H1 (cell line): ENCODE results near the gene ERLIN1. TPM values are rescaled to one million over a fixed set of nuclear protein-coding genes. Genes with fewer than 3 reads are reported as not detected.

Experiments used
- CTCF ChIA-PET: fragments of 300-600 bp; sonication (Branson Sonifier 250); formaldehyde crosslinking; loops from one replicate; lab custom pipeline; 2021; ENCODE audit not compliant: partially characterized antibody; lab: Charles Lee
- POLR2A ChIA-PET: fragments of 300-600 bp; sonication (Branson Sonifier 250); formaldehyde crosslinking; loops from one replicate; lab custom pipeline; 2021; ENCODE audit warnings: inconsistent platforms; ENCODE audit not compliant: partially characterized antibody; lab: Charles Lee
- DNase-seq, 2 experiments: peaks; one replicate each; pipeline versions ENCODE4 v3.0.0 to v3.0.0-alpha.2; 2010 to 2022; ENCODE audit warnings: low spot score in 2 of 2, low read depth in 1 of 2, mixed read lengths in 1 of 2
- FAIRE-seq: peaks from 2 replicates; lab custom pipeline; 2011; peaks lifted over from hg19 to GRCh38; lab: Jason Lieb, UNC
- H2AFZ ChIP-seq: 2 replicates; pipeline ENCODE4 v1.8.1; 2012; ENCODE audit warnings: low read length, inconsistent platforms
- H2AK5ac ChIP-seq: 2 replicates; pipeline ENCODE4 v1.6.1; 2013; ENCODE audit warnings: low read depth, low read length
- H2BK120ac ChIP-seq: replicated peaks from 2 replicates; pipeline ENCODE3; 2013; ENCODE audit warnings: low read depth, low read length, inconsistent platforms
- H2BK12ac ChIP-seq: 2 replicates; pipeline ENCODE4 v1.6.1; 2013; ENCODE audit warnings: low read depth, low read length
- H2BK15ac ChIP-seq: 2 replicates; pipeline ENCODE4 v1.6.1; 2013; ENCODE audit warnings: low read length
- H2BK20ac ChIP-seq: 2 replicates; pipeline ENCODE4 v1.6.1; 2013; ENCODE audit warnings: low read length
- H2BK5ac ChIP-seq: 2 replicates; pipeline ENCODE4 v1.6.1; 2013; ENCODE audit warnings: low read depth, low read length
- H3K14ac ChIP-seq: 2 replicates; pipeline ENCODE4 v1.6.1; 2013; ENCODE audit warnings: inconsistent platforms; ENCODE audit not compliant: insufficient read length
- H3K18ac ChIP-seq: 2 replicates; pipeline ENCODE4 v1.6.1; 2013; ENCODE audit warnings: low read length; ENCODE audit errors: extremely low read depth
- H3K23ac ChIP-seq: 2 replicates; pipeline ENCODE4 v1.6.1; 2013; ENCODE audit warnings: inconsistent platforms; ENCODE audit not compliant: insufficient read length
- H3K23me2 ChIP-seq: 2 replicates; pipeline ENCODE4 v1.6.1; 2013; ENCODE audit warnings: low read depth, low read length
- H3K27ac ChIP-seq: 2 replicates; pipeline ENCODE4 v1.6.1; 2011; ENCODE audit warnings: low read depth, low read length, inconsistent platforms
- H3K27me3 ChIP-seq, 4 experiments: replicated peaks in 1 of 4; 1 replicate in 1 of 4; 2 replicates in 3 of 4; pipeline versions ENCODE4 v1.6.1 to v1.8.1; 2011 to 2013; ENCODE audit warnings: low read length in 3 of 4, mild to moderate bottlenecking in 3 of 4, inconsistent platforms in 2 of 4, mixed read lengths in 2 of 4, moderate library complexity in 1 of 4; ENCODE audit not compliant: control insufficient read depth in 3 of 4, insufficient read depth in 3 of 4; ENCODE audit errors: extremely low read depth in 1 of 4
- H3K36me3 ChIP-seq, 4 experiments: 2 replicates each; pipeline versions ENCODE4 v1.6.1 to v1.8.1; 2011 to 2013; ENCODE audit warnings: mild to moderate bottlenecking in 4 of 4, low read length in 3 of 4, moderate library complexity in 2 of 4, control low read depth in 1 of 4, inconsistent platforms in 1 of 4; ENCODE audit not compliant: insufficient read depth in 4 of 4, control insufficient read depth in 2 of 4
- H3K4ac ChIP-seq: replicated peaks from 2 replicates; pipeline ENCODE3; 2013; ENCODE audit warnings: low read length, low read depth, mixed read lengths, inconsistent platforms; ENCODE audit not compliant: insufficient read length
- H3K4me1 ChIP-seq, 4 experiments: replicated peaks in 1 of 4; 1 replicate in 1 of 4; 2 replicates in 3 of 4; pipeline versions ENCODE4 v1.6.1 to v1.8.1; 2011 to 2013; ENCODE audit warnings: low read length in 3 of 4, inconsistent platforms in 2 of 4, mixed read lengths in 1 of 4; ENCODE audit not compliant: insufficient read depth in 4 of 4, control insufficient read depth in 3 of 4
- H3K4me2 ChIP-seq, 2 experiments: 2 replicates each; pipeline versions ENCODE4 v1.6.1 to v1.8.1; 2011 to 2013; ENCODE audit warnings: low read depth in 2 of 2, low read length in 2 of 2, control low read depth in 1 of 2, inconsistent platforms in 1 of 2, mild to moderate bottlenecking in 1 of 2; ENCODE audit not compliant: insufficient read depth in 1 of 2
- H3K4me3 ChIP-seq, 4 experiments: fragments of 200-600, 300-600 bp in 1 of 4; sonication (generic), shearing (Covaris generic), sonication (Bioruptor Twin) in 1 of 4; 2 replicates each; pipeline versions ENCODE4 v1.5.1 to v1.8.1; 2011 to 2016; ENCODE audit warnings: low read length in 4 of 4, low read depth in 3 of 4, control low read depth in 2 of 4, inconsistent platforms in 2 of 4, mild to moderate bottlenecking in 2 of 4, mixed read lengths in 1 of 4, moderate library complexity in 1 of 4; ENCODE audit not compliant: insufficient read depth in 2 of 4; ENCODE audit errors: extremely low read depth in 1 of 4
- H3K56ac ChIP-seq: replicated peaks from 2 replicates; pipeline ENCODE3; 2013; ENCODE audit warnings: low read depth, mild to moderate bottlenecking, mixed read lengths, low read length, inconsistent platforms; ENCODE audit not compliant: insufficient read length
- H3K79me1 ChIP-seq: 2 replicates; pipeline ENCODE4 v1.6.1; 2013; ENCODE audit warnings: low read depth, low read length, control low read depth
- H3K79me2 ChIP-seq, 2 experiments: 2 replicates each; pipeline versions ENCODE4 v1.6.1 to v1.8.1; 2012 to 2013; ENCODE audit warnings: low read length in 2 of 2, mild to moderate bottlenecking in 2 of 2, inconsistent platforms in 1 of 2; ENCODE audit not compliant: insufficient read depth in 2 of 2, control insufficient read depth in 1 of 2
- H3K9ac ChIP-seq, 4 experiments: replicated peaks in 1 of 4; 1 replicate in 1 of 4; 2 replicates in 3 of 4; pipeline versions ENCODE4 v1.6.1 to v1.8.1; 2011 to 2013; ENCODE audit warnings: low read depth in 3 of 4, low read length in 3 of 4, control low read depth in 2 of 4, mild to moderate bottlenecking in 2 of 4, moderate library complexity in 2 of 4, inconsistent platforms in 1 of 4; ENCODE audit errors: extremely low read depth in 1 of 4
- H3K9me3 ChIP-seq, 2 experiments: 2 replicates each; pipeline versions ENCODE4 v1.6.1 to v1.8.1; 2012 to 2013; ENCODE audit warnings: mild to moderate bottlenecking in 2 of 2, moderate library complexity in 2 of 2, control low read depth in 1 of 2, inconsistent platforms in 1 of 2, low read depth in 1 of 2, low read length in 1 of 2, mixed read lengths in 1 of 2; ENCODE audit not compliant: insufficient read depth in 2 of 2
- H4K20me1 ChIP-seq, 2 experiments: replicated peaks in 1 of 2; 2 replicates each; pipeline versions ENCODE3 to v1.8.1; 2011 to 2013; ENCODE audit warnings: inconsistent platforms in 2 of 2, low read length in 2 of 2, mild to moderate bottlenecking in 1 of 2; ENCODE audit not compliant: insufficient read depth in 2 of 2, control insufficient read depth in 1 of 2
- H4K5ac ChIP-seq: 2 replicates; pipeline ENCODE4 v1.6.1; 2013; ENCODE audit warnings: low read length, low read depth, mixed read lengths, inconsistent platforms; ENCODE audit not compliant: insufficient read length
- H4K8ac ChIP-seq: 2 replicates; pipeline ENCODE4 v1.8.0; 2013; ENCODE audit warnings: mild to moderate bottlenecking, moderate library complexity, low read length, inconsistent platforms; ENCODE audit not compliant: insufficient read depth; ENCODE audit errors: extremely low read depth
- H4K91ac ChIP-seq: replicated peaks from 2 replicates; pipeline ENCODE3; 2013; ENCODE audit warnings: low read length, mixed read lengths, inconsistent platforms; ENCODE audit not compliant: insufficient read length
- RBBP5 ChIP-seq: IDR thresholded peaks from 2 replicates; pipeline ENCODE4 v1.7.1; 2012; ENCODE audit warnings: low read depth, mild to moderate bottlenecking, inconsistent platforms, low read length, moderate library complexity, borderline replicate concordance
- SRF ChIP-seq: IDR thresholded peaks from 2 replicates; pipeline ENCODE4 v1.6.1; 2011; ENCODE audit warnings: mild to moderate bottlenecking, low read depth, low read length, moderate library complexity
- WGBS, 2 experiments: shearing (Covaris generic) in 1 of 2; methylation state at CpG; one replicate each; pipeline versions ENCODE4 v1.1.6 to v1.1.7; 2013 to 2015; ENCODE audit warnings: low lambda C conversion rate in 2 of 2, mixed read lengths in 2 of 2, inconsistent platforms in 1 of 2, low coverage in 1 of 2, missing lambda C conversion rate in 1 of 2; ENCODE audit not compliant: insufficient replicate concordance in 2 of 2, insufficient coverage in 1 of 2, insufficient read length in 1 of 2; ENCODE audit errors: extremely low coverage in 1 of 2, missing lambda C conversion rate in 1 of 2; 5-methylcytosine and 5-hydroxymethylcytosine counted together
- polyA plus RNA-seq, 7 experiments: library from polyadenylated mRNA; depleted of rRNA in 3 of 7; stranded (reverse) in 5 of 7; unstranded in 2 of 7; fragments of >200 nt in 5 of 7; fragments of 200-250 nt in 2 of 7; gene quantifications; 1 replicate in 5 of 7; 2 replicates in 1 of 7; 4 replicates in 1 of 7; pipeline versions ENCODE4 v1.2.1 to v1.2.3, GENCODE V29; 2011 to 2013; ENCODE audit warnings: missing spikeins in 2 of 7, mixed read lengths in 2 of 7
- total RNA-seq: library from RNA; stranded (reverse); fragmentation: NEBNext Ultra II Directional; extraction: Animal tissue kit (Norgen Biotek cat#: 25700); gene quantifications from 2 replicates; pipeline ENCODE4 v1.2.1, GENCODE V29; 2021

The ERLIN1 gene
- total and polyA plus RNA-seq, 2 of the 8 experiments (the other 6 are each of a cell fraction or from before 2014, with no cell fraction given), result 16.5 to 32.0 TPM

- Histone ChIP-seq H4K20me1 (peaks cover 0 to 2% of the 10 kb centered on the region in 2 experiments), H3K18ac (no peak overlapping the region), H3K23me2 (no peaks in the 10 kb centered on the region), H3K79me2 (no peaks in the 10 kb centered on the region), H3K4me2 (no peak overlapping the region), H3K9ac (no peak overlapping the region), H2AFZ (no peak overlapping the region), H2BK5ac (no peak overlapping the region), H4K8ac (no peak overlapping the region), H3K4me3 (no peak overlapping the region), H3K36me3 (peaks cover 2 to 18% (median 8%) of the 10 kb centered on the region in 4 experiments; a peak in 4 of 8 replicates), H3K56ac (no peak overlapping the region), H3K27ac (no peak overlapping the region), H3K79me1 (0 out of 2 replicates have a peak, but pooled peaks cover 2% of the 10 kb centered on the region), H3K9me3 (no peaks in the 10 kb centered on the region), H4K5ac (no peak overlapping the region), H2BK12ac (no peak overlapping the region), H2BK15ac (no peak overlapping the region), H3K4me1 (no peaks in the 10 kb centered on the region), H2AK5ac (no peak overlapping the region), H4K91ac (no peak overlapping the region), H3K4ac (no peak overlapping the region), H3K23ac (no peak overlapping the region), H3K14ac (no peak overlapping the region), H2BK120ac (no peak overlapping the region), H2BK20ac (no peak overlapping the region), H3K27me3 (no peaks in the 10 kb centered on the region)
- FAIRE-seq (no peak), DNase-seq (no peak)
- ChIA-PET POLR2A (interaction anchor here (0.6 to 1.4 kb wide), 2 partner anchors 59 to 265 kb away, joined by 3 read pairs; no protein-coding TSS in a partner anchor), CTCF (no interaction called here)
- WGBS, 2 experiments, result 87% methylated on average over 1 of the region's 1 CpG; no CpG with 5 or more reads in 1 of the 2 experiments
- no peak for TF ChIP-seq SRF
- no peak for TF ChIP-seq RBBP5
Observed at GRCh38 chr10:100168313-100168643, 17.6 kb downstream of the ERLIN1 start.
